H1 (cell line): ENCODE measurements around the gene LCE6A. TPM values are rescaled to one million over a fixed set of nuclear protein-coding genes. Genes with fewer than 3 reads are reported as not detected.

ENCODE experiments used
- CTCF ChIA-PET: fragments of 300-600 bp; sonication (Branson Sonifier 250); formaldehyde crosslinking; loops from one replicate; lab custom pipeline; 2021; ENCODE audit not compliant: partially characterized antibody; lab: Charles Lee
- POLR2A ChIA-PET: fragments of 300-600 bp; sonication (Branson Sonifier 250); formaldehyde crosslinking; loops from one replicate; lab custom pipeline; 2021; ENCODE audit warnings: inconsistent platforms; ENCODE audit not compliant: partially characterized antibody; lab: Charles Lee
- DNase-seq, 2 experiments: peaks; one replicate each; pipeline versions ENCODE4 v3.0.0 to v3.0.0-alpha.2; 2010 to 2022; ENCODE audit warnings: low spot score in 2 of 2, low read depth in 1 of 2, mixed read lengths in 1 of 2
- FAIRE-seq: peaks from 2 replicates; lab custom pipeline; 2011; peaks lifted over from hg19 to GRCh38; lab: Jason Lieb, UNC
- H2AFZ ChIP-seq: 2 replicates; pipeline ENCODE4 v1.8.1; 2012; ENCODE audit warnings: low read length, inconsistent platforms
- H2AK5ac ChIP-seq: 2 replicates; pipeline ENCODE4 v1.6.1; 2013; ENCODE audit warnings: low read depth, low read length
- H2BK120ac ChIP-seq: replicated peaks from 2 replicates; pipeline ENCODE3; 2013; ENCODE audit warnings: low read depth, low read length, inconsistent platforms
- H2BK12ac ChIP-seq: 2 replicates; pipeline ENCODE4 v1.6.1; 2013; ENCODE audit warnings: low read depth, low read length
- H2BK15ac ChIP-seq: 2 replicates; pipeline ENCODE4 v1.6.1; 2013; ENCODE audit warnings: low read length
- H2BK20ac ChIP-seq: 2 replicates; pipeline ENCODE4 v1.6.1; 2013; ENCODE audit warnings: low read length
- H2BK5ac ChIP-seq: 2 replicates; pipeline ENCODE4 v1.6.1; 2013; ENCODE audit warnings: low read depth, low read length
- H3K14ac ChIP-seq: 2 replicates; pipeline ENCODE4 v1.6.1; 2013; ENCODE audit warnings: inconsistent platforms; ENCODE audit not compliant: insufficient read length
- H3K18ac ChIP-seq: 2 replicates; pipeline ENCODE4 v1.6.1; 2013; ENCODE audit warnings: low read length; ENCODE audit errors: extremely low read depth
- H3K23ac ChIP-seq: 2 replicates; pipeline ENCODE4 v1.6.1; 2013; ENCODE audit warnings: inconsistent platforms; ENCODE audit not compliant: insufficient read length
- H3K23me2 ChIP-seq: 2 replicates; pipeline ENCODE4 v1.6.1; 2013; ENCODE audit warnings: low read depth, low read length
- H3K27ac ChIP-seq: 2 replicates; pipeline ENCODE4 v1.6.1; 2011; ENCODE audit warnings: low read depth, low read length, inconsistent platforms
- H3K27me3 ChIP-seq, 4 experiments: replicated peaks in 1 of 4; 1 replicate in 1 of 4; 2 replicates in 3 of 4; pipeline versions ENCODE4 v1.6.1 to v1.8.1; 2011 to 2013; ENCODE audit warnings: low read length in 3 of 4, mild to moderate bottlenecking in 3 of 4, inconsistent platforms in 2 of 4, mixed read lengths in 2 of 4, moderate library complexity in 1 of 4; ENCODE audit not compliant: control insufficient read depth in 3 of 4, insufficient read depth in 3 of 4; ENCODE audit errors: extremely low read depth in 1 of 4
- H3K36me3 ChIP-seq, 4 experiments: 2 replicates each; pipeline versions ENCODE4 v1.6.1 to v1.8.1; 2011 to 2013; ENCODE audit warnings: mild to moderate bottlenecking in 4 of 4, low read length in 3 of 4, moderate library complexity in 2 of 4, control low read depth in 1 of 4, inconsistent platforms in 1 of 4; ENCODE audit not compliant: insufficient read depth in 4 of 4, control insufficient read depth in 2 of 4
- H3K4ac ChIP-seq: replicated peaks from 2 replicates; pipeline ENCODE3; 2013; ENCODE audit warnings: low read length, low read depth, mixed read lengths, inconsistent platforms; ENCODE audit not compliant: insufficient read length
- H3K4me1 ChIP-seq, 4 experiments: replicated peaks in 1 of 4; 1 replicate in 1 of 4; 2 replicates in 3 of 4; pipeline versions ENCODE4 v1.6.1 to v1.8.1; 2011 to 2013; ENCODE audit warnings: low read length in 3 of 4, inconsistent platforms in 2 of 4, mixed read lengths in 1 of 4; ENCODE audit not compliant: insufficient read depth in 4 of 4, control insufficient read depth in 3 of 4
- H3K4me2 ChIP-seq, 2 experiments: 2 replicates each; pipeline versions ENCODE4 v1.6.1 to v1.8.1; 2011 to 2013; ENCODE audit warnings: low read depth in 2 of 2, low read length in 2 of 2, control low read depth in 1 of 2, inconsistent platforms in 1 of 2, mild to moderate bottlenecking in 1 of 2; ENCODE audit not compliant: insufficient read depth in 1 of 2
- H3K4me3 ChIP-seq, 4 experiments: fragments of 200-600, 300-600 bp in 1 of 4; sonication (generic), shearing (Covaris generic), sonication (Bioruptor Twin) in 1 of 4; 2 replicates each; pipeline versions ENCODE4 v1.5.1 to v1.8.1; 2011 to 2016; ENCODE audit warnings: low read length in 4 of 4, low read depth in 3 of 4, control low read depth in 2 of 4, inconsistent platforms in 2 of 4, mild to moderate bottlenecking in 2 of 4, mixed read lengths in 1 of 4, moderate library complexity in 1 of 4; ENCODE audit not compliant: insufficient read depth in 2 of 4; ENCODE audit errors: extremely low read depth in 1 of 4
- H3K56ac ChIP-seq: replicated peaks from 2 replicates; pipeline ENCODE3; 2013; ENCODE audit warnings: low read depth, mild to moderate bottlenecking, mixed read lengths, low read length, inconsistent platforms; ENCODE audit not compliant: insufficient read length
- H3K79me1 ChIP-seq: 2 replicates; pipeline ENCODE4 v1.6.1; 2013; ENCODE audit warnings: low read depth, low read length, control low read depth
- H3K79me2 ChIP-seq, 2 experiments: 2 replicates each; pipeline versions ENCODE4 v1.6.1 to v1.8.1; 2012 to 2013; ENCODE audit warnings: low read length in 2 of 2, mild to moderate bottlenecking in 2 of 2, inconsistent platforms in 1 of 2; ENCODE audit not compliant: insufficient read depth in 2 of 2, control insufficient read depth in 1 of 2
- H3K9ac ChIP-seq, 4 experiments: replicated peaks in 1 of 4; 1 replicate in 1 of 4; 2 replicates in 3 of 4; pipeline versions ENCODE4 v1.6.1 to v1.8.1; 2011 to 2013; ENCODE audit warnings: low read depth in 3 of 4, low read length in 3 of 4, control low read depth in 2 of 4, mild to moderate bottlenecking in 2 of 4, moderate library complexity in 2 of 4, inconsistent platforms in 1 of 4; ENCODE audit errors: extremely low read depth in 1 of 4
- H3K9me3 ChIP-seq, 2 experiments: 2 replicates each; pipeline versions ENCODE4 v1.6.1 to v1.8.1; 2012 to 2013; ENCODE audit warnings: mild to moderate bottlenecking in 2 of 2, moderate library complexity in 2 of 2, control low read depth in 1 of 2, inconsistent platforms in 1 of 2, low read depth in 1 of 2, low read length in 1 of 2, mixed read lengths in 1 of 2; ENCODE audit not compliant: insufficient read depth in 2 of 2
- H4K20me1 ChIP-seq, 2 experiments: replicated peaks in 1 of 2; 2 replicates each; pipeline versions ENCODE3 to v1.8.1; 2011 to 2013; ENCODE audit warnings: inconsistent platforms in 2 of 2, low read length in 2 of 2, mild to moderate bottlenecking in 1 of 2; ENCODE audit not compliant: insufficient read depth in 2 of 2, control insufficient read depth in 1 of 2
- H4K5ac ChIP-seq: 2 replicates; pipeline ENCODE4 v1.6.1; 2013; ENCODE audit warnings: low read length, low read depth, mixed read lengths, inconsistent platforms; ENCODE audit not compliant: insufficient read length
- H4K8ac ChIP-seq: 2 replicates; pipeline ENCODE4 v1.8.0; 2013; ENCODE audit warnings: mild to moderate bottlenecking, moderate library complexity, low read length, inconsistent platforms; ENCODE audit not compliant: insufficient read depth; ENCODE audit errors: extremely low read depth
- H4K91ac ChIP-seq: replicated peaks from 2 replicates; pipeline ENCODE3; 2013; ENCODE audit warnings: low read length, mixed read lengths, inconsistent platforms; ENCODE audit not compliant: insufficient read length
- BRCA1 ChIP-seq: IDR thresholded peaks from 2 replicates; pipeline ENCODE4 v1.6.1; 2012; ENCODE audit warnings: low read depth, low read length, improper control_type of control experiment
- CHD2 ChIP-seq: IDR thresholded peaks from 2 replicates; pipeline ENCODE4 v1.6.1; 2012; ENCODE audit warnings: low read length, improper control_type of control experiment
- CTBP2 ChIP-seq: IDR thresholded peaks from 2 replicates; pipeline ENCODE4 v1.7.0; 2011; ENCODE audit warnings: borderline replicate concordance, mild to moderate bottlenecking, moderate library complexity, mixed read lengths, low read length; ENCODE audit not compliant: insufficient read depth, insufficient read length
- HDAC6 ChIP-seq: IDR thresholded peaks from one replicate; pipeline ENCODE4 v1.7.1; 2012; ENCODE audit warnings: low read depth, mild to moderate bottlenecking, inconsistent platforms, low read length, moderate library complexity
- JUN ChIP-seq: IDR thresholded peaks from 2 replicates; pipeline ENCODE4 v1.6.1; 2011; ENCODE audit warnings: low read depth, mild to moderate bottlenecking, improper control_type of control experiment, low read length
- SP2 ChIP-seq: IDR thresholded peaks from 2 replicates; pipeline ENCODE4 v1.6.1; 2012; ENCODE audit warnings: mild to moderate bottlenecking, low read length, inconsistent platforms
- WGBS, 2 experiments: shearing (Covaris generic) in 1 of 2; methylation state at CpG; one replicate each; pipeline versions ENCODE4 v1.1.6 to v1.1.7; 2013 to 2015; ENCODE audit warnings: low lambda C conversion rate in 2 of 2, mixed read lengths in 2 of 2, inconsistent platforms in 1 of 2, low coverage in 1 of 2, missing lambda C conversion rate in 1 of 2; ENCODE audit not compliant: insufficient replicate concordance in 2 of 2, insufficient coverage in 1 of 2, insufficient read length in 1 of 2; ENCODE audit errors: extremely low coverage in 1 of 2, missing lambda C conversion rate in 1 of 2; 5-methylcytosine and 5-hydroxymethylcytosine counted together
- polyA plus RNA-seq, 7 experiments: library from polyadenylated mRNA; depleted of rRNA in 3 of 7; stranded (reverse) in 5 of 7; unstranded in 2 of 7; fragments of >200 nt in 5 of 7; fragments of 200-250 nt in 2 of 7; gene quantifications; 1 replicate in 5 of 7; 2 replicates in 1 of 7; 4 replicates in 1 of 7; pipeline versions ENCODE4 v1.2.1 to v1.2.3, GENCODE V29; 2011 to 2013; ENCODE audit warnings: missing spikeins in 2 of 7, mixed read lengths in 2 of 7
- total RNA-seq: library from RNA; stranded (reverse); fragmentation: NEBNext Ultra II Directional; extraction: Animal tissue kit (Norgen Biotek cat#: 25700); gene quantifications from 2 replicates; pipeline ENCODE4 v1.2.1, GENCODE V29; 2021
- TF ChIP-seq, protein P1 (sequence below): IDR thresholded peaks from 2 replicates; pipeline ENCODE4 v1.6.1; 2012; ENCODE audit warnings: low read length, inconsistent platforms

Gene LCE6A
- total and polyA plus RNA-seq, 2 of the 8 experiments (the other 6 are each of a cell fraction or from before 2014, with no cell fraction given) = not detected

DNA sequence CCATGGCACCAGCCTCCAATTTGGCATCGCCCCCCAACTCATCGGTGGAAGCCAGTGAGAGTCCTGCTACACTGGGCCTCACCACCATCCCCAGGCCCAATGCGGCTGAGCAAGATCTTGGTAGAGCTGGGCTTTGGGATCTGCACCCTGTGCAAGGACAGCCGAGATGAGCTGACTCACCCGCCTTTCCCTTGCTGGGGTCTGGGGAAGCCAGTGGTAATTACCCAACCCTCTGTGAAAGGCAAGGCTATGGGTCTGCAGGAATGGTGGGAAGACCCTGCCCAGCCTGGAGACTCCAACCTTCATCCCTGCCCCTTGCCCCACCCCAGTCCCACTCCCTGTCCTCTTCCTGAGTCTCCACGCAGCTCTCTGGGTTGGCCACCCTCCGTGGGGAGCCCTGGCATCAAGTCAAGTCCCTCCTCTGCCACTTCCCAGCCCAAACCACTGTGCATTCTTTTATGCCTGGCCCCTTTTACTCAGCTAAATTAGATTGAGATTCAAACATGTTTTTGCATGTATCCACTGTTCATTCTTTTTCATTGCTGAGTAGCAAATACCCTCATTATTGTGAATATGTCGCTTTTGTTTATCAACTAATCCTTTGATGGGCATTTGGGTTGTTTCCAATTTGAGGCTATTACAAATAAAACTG is 44.2 kb downstream of the LCE6A start:
- Histone ChIP-seq H3K4ac (no peak overlapping the region), H3K14ac (no peak overlapping the region), H3K4me1 (no peaks in the 10 kb centered on the region), H3K18ac (no peak overlapping the region), H3K27me3 (no peaks in the 10 kb centered on the region), H4K20me1 (no peaks in the 10 kb centered on the region), H2BK20ac (no peak overlapping the region), H4K8ac (no peak overlapping the region), H3K9me3 (peaks cover 3 to 6% of the 10 kb centered on the region in 2 experiments; a peak in 2 of 4 replicates), H2BK15ac (no peak overlapping the region), H3K79me2 (no peaks in the 10 kb centered on the region), H3K9ac (no peak overlapping the region), H2BK5ac (no peak overlapping the region), H4K91ac (no peak overlapping the region), H3K4me2 (no peak overlapping the region), H2AFZ (no peak overlapping the region), H3K23me2 (no peaks in the 10 kb centered on the region), H2AK5ac (no peak overlapping the region), H2BK120ac (no peak overlapping the region), H3K27ac (no peak overlapping the region), H3K36me3 (no peaks in the 10 kb centered on the region), H3K79me1 (no peaks in the 10 kb centered on the region), H3K4me3 (no peak overlapping the region), H4K5ac (no peak overlapping the region), H3K23ac (no peak overlapping the region), H3K56ac (no peak overlapping the region), H2BK12ac (no peak overlapping the region)
- CTCF ChIA-PET = interaction anchor here (1.0 kb wide), 1 partner anchor 15 kb away, joined by 3 read pairs; no protein-coding TSS in a partner anchor
- FAIRE-seq (no peak), DNase-seq (no peak)
- no peak for TF ChIP-seq JUN
- no peak for TF ChIP-seq CHD2
- no peak for TF ChIP-seq BRCA1
- TF ChIP-seq CTBP2 = no peak
- TF ChIP-seq, protein P1, sequence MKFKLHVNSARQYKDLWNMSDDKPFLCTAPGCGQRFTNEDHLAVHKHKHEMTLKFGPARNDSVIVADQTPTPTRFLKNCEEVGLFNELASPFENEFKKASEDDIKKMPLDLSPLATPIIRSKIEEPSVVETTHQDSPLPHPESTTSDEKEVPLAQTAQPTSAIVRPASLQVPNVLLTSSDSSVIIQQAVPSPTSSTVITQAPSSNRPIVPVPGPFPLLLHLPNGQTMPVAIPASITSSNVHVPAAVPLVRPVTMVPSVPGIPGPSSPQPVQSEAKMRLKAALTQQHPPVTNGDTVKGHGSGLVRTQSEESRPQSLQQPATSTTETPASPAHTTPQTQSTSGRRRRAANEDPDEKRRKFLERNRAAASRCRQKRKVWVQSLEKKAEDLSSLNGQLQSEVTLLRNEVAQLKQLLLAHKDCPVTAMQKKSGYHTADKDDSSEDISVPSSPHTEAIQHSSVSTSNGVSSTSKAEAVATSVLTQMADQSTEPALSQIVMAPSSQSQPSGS = no peak
- no peak for TF ChIP-seq HDAC6
- no peak for TF ChIP-seq SP2
- 76% methylated on average over 8 of the region's 8 CpGs; no CpG with 5 or more reads in 1 of the 2 experiments for WGBS, 2 experiments
- POLR2A ChIA-PET = no interaction called here
